Body of pancreas (tissue), 4 donors: ENCODE results near the gene FUS. TPM values are rescaled to one million over a fixed set of nuclear protein-coding genes. Genes with fewer than 3 reads are reported as not detected.

Experiments
- ATAC-seq: fragments of 150-250 bp; one replicate; pipeline ENCODE4 v1.9.1; 2016
- DNase-seq, 4 donors: peaks; one replicate each; pipeline ENCODE4 v3.0.0-alpha.2; 2019
- H3K27ac ChIP-seq, 4 donors: fragments of 200-600 bp; sonication (generic); 1 replicate in 3 of 4; 2 replicates in 1 of 4; pipeline versions ENCODE4 v1.5.1 to v1.6.1; 2016 to 2019; ENCODE audit warnings: mild to moderate bottlenecking in 1 of 4, mixed read lengths in 1 of 4, moderate library complexity in 1 of 4
- H3K27me3 ChIP-seq, 2 donors: fragments of 200-600 bp; sonication (generic); one replicate each; pipeline ENCODE4 v1.6.0; 2016; ENCODE audit warnings: mild to moderate bottlenecking in 1 of 2
- H3K36me3 ChIP-seq, 2 donors: fragments of 200-600 bp; sonication (generic); replicated peaks in 1 of 2; 2 replicates each; pipeline ENCODE4 v1.5.1; 2016; ENCODE audit warnings: low read depth in 2 of 2; ENCODE audit not compliant: insufficient read depth in 1 of 2
- H3K4me1 ChIP-seq: fragments of 200-600 bp; sonication (generic); one replicate; pipeline ENCODE4 v1.6.0; 2016
- H3K4me3 ChIP-seq, 2 donors: fragments of 200-600 bp; sonication (generic); 1 replicate in 1 of 2; 2 replicates in 1 of 2; pipeline ENCODE4 v1.5.1; 2016 to 2019
- H3K9me3 ChIP-seq, 3 donors: fragments of 200-600 bp; sonication (generic); 1 replicate in 2 of 3; 2 replicates in 1 of 3; pipeline ENCODE4 v1.5.1; 2016
- CTCF ChIP-seq, 7 experiments: fragments of 450-650 bp in 4 of 7; fragments of 200-600 bp in 3 of 7; sonication (generic) in 3 of 7; IDR thresholded peaks; one replicate each; pipeline ENCODE4 v1.5.1; 2016 to 2019; ENCODE audit warnings: antibody characterized with exemption in 7 of 7
- POLR2A ChIP-seq, 3 donors: fragments of 450-650 bp; IDR thresholded peaks; one replicate each; pipeline ENCODE4 v1.6.1; 2016; ENCODE audit warnings: antibody characterized with exemption in 3 of 3, mild to moderate bottlenecking in 2 of 3
- WGBS, 2 donors: methylation state at CpG; one replicate each; pipeline ENCODE4 v1.1.5; 2017; 5-methylcytosine and 5-hydroxymethylcytosine counted together
- intact Hi-C: fragments of 100-400 bp; cut with DNase I; formaldehyde crosslinking; loops from one replicate; pipeline ENCODE4 v1.15.1; 2023
- total RNA-seq, 2 donors: library from RNA; depleted of rRNA; stranded (reverse); fragments of >200 nt; gene quantifications; one replicate each; pipeline ENCODE4 v1.1.0, GENCODE V29; 2016

FUS gene
- total RNA-seq, 2 donors from 2014 or later = 43.6 to 68.9 TPM

GRCh38 chr16:31223044-31223443, 43.1 kb downstream of the FUS start:
- Histone ChIP-seq H3K36me3 (no peaks in the 10 kb centered on the region), H3K9me3 (no peaks in the 10 kb centered on the region), H3K4me1 (no peaks in the 10 kb centered on the region), H3K27me3 (no peaks in the 10 kb centered on the region), H3K27ac (no peak overlapping the region), H3K4me3 (no peak overlapping the region)
- ATAC-seq (no peak), DNase-seq (no peak)
- 100% methylated on average over 5 of the region's 5 CpGs; no CpG with 5 or more reads in 1 of the 2 donors for WGBS, 2 donors
- TF ChIP-seq CTCF (IDR thresholded peaks at IDR 0.05) (no peak), POLR2A (IDR thresholded peaks at IDR 0.05) (no peak)
- intact Hi-C loops = no loop called here

GRCh38 chr16:31224092-31224955, 44.4 kb downstream of the FUS start:
- ATAC-seq = no peak
- Histone ChIP-seq H3K27ac (no peak overlapping the region), H3K27me3 (no peaks in the 10 kb centered on the region), H3K4me1 (no peaks in the 10 kb centered on the region), H3K4me3 (no peak overlapping the region), H3K9me3 (no peaks in the 10 kb centered on the region), H3K36me3 (no peaks in the 10 kb centered on the region)
- TF ChIP-seq CTCF (IDR thresholded peaks at IDR 0.05) (no peak), POLR2A (IDR thresholded peaks at IDR 0.05) (no peak)
- intact Hi-C loops = no loop called here
- WGBS, 2 donors = 72 to 92% methylated on average over 14 to 71 of the region's 80 CpGs
- no peak for DNase-seq

- no peaks in the 10 kb centered on the region for H3K4me1 ChIP-seq
- WGBS, 2 donors = 91 to 97% methylated on average over 3 of the region's 3 CpGs
These were observed 45.3 kb downstream of the FUS start for GRCh38 chr16:31225193-31225592.

GRCh38 chr16:31228206-31228605, 48.3 kb downstream of the FUS start:
- intact Hi-C loops = no loop called here
- WGBS, 2 donors = 84 to 85% methylated on average over 4 of the region's 4 CpGs
- Histone ChIP-seq H3K27me3 (no peaks in the 10 kb centered on the region), H3K4me3 (no peak overlapping the region), H3K9me3 (no peaks in the 10 kb centered on the region), H3K27ac (no peak overlapping the region), H3K36me3 (no peaks in the 10 kb centered on the region), H3K4me1 (no peaks in the 10 kb centered on the region)
- no peak for ATAC-seq
- no peak for TF ChIP-seq POLR2A (IDR thresholded peaks at IDR 0.05)
- TF ChIP-seq CTCF (IDR thresholded peaks at IDR 0.05) = no peak
- no peak for DNase-seq

More at GRCh38 chr16:31225193-31225592, 45.3 kb downstream of the FUS start:
- no peak for ATAC-seq
- Histone ChIP-seq H3K27ac (no peak overlapping the region), H3K4me3 (no peak overlapping the region), H3K9me3 (no peaks in the 10 kb centered on the region), H3K27me3 (no peaks in the 10 kb centered on the region), H3K36me3 (no peaks in the 10 kb centered on the region)
- intact Hi-C loops = no loop called here
- TF ChIP-seq POLR2A (IDR thresholded peaks at IDR 0.05) = no peak
- no peak for TF ChIP-seq CTCF (IDR thresholded peaks at IDR 0.05)
- no peak for DNase-seq

GRCh38 chr16:31229501-31229900, 49.6 kb downstream of the FUS start:
- intact Hi-C loops = no loop called here
- WGBS, 2 donors = 27 to 31% methylated on average over 7 to 10 of the region's 10 CpGs
- Histone ChIP-seq H3K9me3 (no peaks in the 10 kb centered on the region), H3K4me1 (no peaks in the 10 kb centered on the region), H3K4me3 (no peak overlapping the region), H3K36me3 (no peaks in the 10 kb centered on the region), H3K27me3 (no peaks in the 10 kb centered on the region), H3K27ac (no peak overlapping the region)
- ATAC-seq = no peak
- DNase-seq = no peak
- no peak for TF ChIP-seq CTCF (IDR thresholded peaks at IDR 0.05)
